Measurements from ENCODE around the gene SLC39A11.

GRCh38 chr17:72955391-72956140, 136.9 kb downstream of the SLC39A11 start:
- no peak for TF ChIP-seq FOXM1 (IDR thresholded peaks at IDR 0.05; ENCODE audit: low read depth)
- no peak for TF ChIP-seq CTCF (IDR thresholded peaks at IDR 0.05)
- TF ChIP-seq ZBTB33 (IDR thresholded peaks at IDR 0.05; ENCODE audit: borderline replicate concordance, low read depth), result no peak
- no peak for TF ChIP-seq EZH2phosphoT487 (IDR thresholded peaks at IDR 0.05; ENCODE audit: borderline replicate concordance, low read depth)
- TF ChIP-seq TCF12 (IDR thresholded peaks at IDR 0.05), result no peak
- TF ChIP-seq PBX3 (IDR thresholded peaks at IDR 0.05), result no peak
- no peak for TF ChIP-seq SIN3A (IDR thresholded peaks at IDR 0.05; ENCODE audit: borderline replicate concordance, low read depth, low read length)
- TF ChIP-seq RFX5 (IDR thresholded peaks at IDR 0.05; ENCODE audit: low read length), result no peak
- TF ChIP-seq JUND (IDR thresholded peaks at IDR 0.05), result no peak
- TF ChIP-seq IRF3 (IDR thresholded peaks at IDR 0.05; ENCODE audit: low read depth, low read length), result no peak
- TF ChIP-seq EP300 (IDR thresholded peaks at IDR 0.05; ENCODE audit: borderline replicate concordance in 1 of 2, low read depth in 1 of 2, low read length in 1 of 2), result no peak
- no peak for TF ChIP-seq RAD21 (IDR thresholded peaks at IDR 0.05; ENCODE audit: low read length)
- TF ChIP-seq RCOR1 (IDR thresholded peaks at IDR 0.05; ENCODE audit: low read length), result no peak
- no peak for TF ChIP-seq MAX (IDR thresholded peaks at IDR 0.05; ENCODE audit: low read depth)
